HG02642 (cell line): Measurements from ENCODE around the gene PTPRT.
"Not testable (repeated sequence)": the region's sequence is repeated elsewhere in the genome, so short reads cannot be mapped to it uniquely, and the experiment has no call there.

Experiments used
- ATAC-seq: cut with Tn5 transposase; IDR thresholded peaks from one replicate; pipeline ENCODE4 v1.9.1; 2021; ENCODE audit warnings: mild to moderate bottlenecking; ENCODE audit not compliant: unreplicated experiment, poor library complexity

Gene PTPRT

GRCh38 chr20:43188234-43188653 is 1.5 kb downstream of the PTPRT start:
- ATAC-seq = no peak

GRCh38 chr20:43187476-43188233 is 2.1 kb downstream of the PTPRT start:
- no peak for ATAC-seq

GRCh38 chr20:43186312-43186711 is 3.4 kb downstream of the PTPRT start:
- no peak for ATAC-seq

GRCh38 chr20:43185901-43186300 is 3.8 kb downstream of the PTPRT start:
- ATAC-seq = no peak

GRCh38 chr20:43183536-43184070 is 6.1 kb downstream of the PTPRT start:
- no peak for ATAC-seq

GRCh38 chr20:43178080-43178479 is 11.6 kb downstream of the PTPRT start:
- ATAC-seq = no peak

GRCh38 chr20:43176726-43177125 is 13.0 kb downstream of the PTPRT start:
- ATAC-seq = no peak

- ATAC-seq = no peak
Observed at GRCh38 chr20:43171930-43172329, 17.8 kb downstream of the PTPRT start.

- no peak for ATAC-seq
Observed at GRCh38 chr20:43170771-43171170, 18.9 kb downstream of the PTPRT start.

- no peak for ATAC-seq
Observed at GRCh38 chr20:43167615-43168014, 22.1 kb downstream of the PTPRT start.

GRCh38 chr20:43167021-43167420 is 22.7 kb downstream of the PTPRT start:
- no peak for ATAC-seq

GRCh38 chr20:43165611-43166010 is 24.1 kb downstream of the PTPRT start:
- ATAC-seq = no peak

- not testable (repeated sequence) for ATAC-seq
Observed at GRCh38 chr20:43164736-43165135, 25.0 kb downstream of the PTPRT start.

- ATAC-seq = no peak
Observed at GRCh38 chr20:43161716-43162115, 28.0 kb downstream of the PTPRT start.

GRCh38 chr20:43160941-43161340 is 28.8 kb downstream of the PTPRT start:
- no peak for ATAC-seq

GRCh38 chr20:43159994-43160393 is 29.7 kb downstream of the PTPRT start:
- ATAC-seq = no peak

- ATAC-seq = no peak
Observed at GRCh38 chr20:43155366-43156100, 34.2 kb downstream of the PTPRT start.

- no peak for ATAC-seq
Observed at GRCh38 chr20:43151901-43152300, 37.8 kb downstream of the PTPRT start.

GRCh38 chr20:43151256-43151655 is 38.5 kb downstream of the PTPRT start:
- no peak for ATAC-seq

- ATAC-seq = no peak
Observed at GRCh38 chr20:43140726-43141125, 49.0 kb downstream of the PTPRT start.

- ATAC-seq = no peak
Observed at GRCh38 chr20:43138061-43138770, 51.5 kb downstream of the PTPRT start.
